GM18867 (cell line): ENCODE measurements around the gene TTC38.
"Not testable (repeated sequence)": the region's sequence is repeated elsewhere in the genome, so short reads cannot be mapped to it uniquely, and the experiment has no call there.

Source experiments
- ATAC-seq: cut with Tn5 transposase; IDR thresholded peaks from one replicate; pipeline ENCODE4 v1.9.1; 2021; ENCODE audit warnings: mild to moderate bottlenecking, moderate library complexity; ENCODE audit not compliant: unreplicated experiment

The TTC38 gene

GRCh38 chr22:46245511-46245910, 22.3 kb upstream of the TTC38 start:
- ATAC-seq = no peak

DNA sequence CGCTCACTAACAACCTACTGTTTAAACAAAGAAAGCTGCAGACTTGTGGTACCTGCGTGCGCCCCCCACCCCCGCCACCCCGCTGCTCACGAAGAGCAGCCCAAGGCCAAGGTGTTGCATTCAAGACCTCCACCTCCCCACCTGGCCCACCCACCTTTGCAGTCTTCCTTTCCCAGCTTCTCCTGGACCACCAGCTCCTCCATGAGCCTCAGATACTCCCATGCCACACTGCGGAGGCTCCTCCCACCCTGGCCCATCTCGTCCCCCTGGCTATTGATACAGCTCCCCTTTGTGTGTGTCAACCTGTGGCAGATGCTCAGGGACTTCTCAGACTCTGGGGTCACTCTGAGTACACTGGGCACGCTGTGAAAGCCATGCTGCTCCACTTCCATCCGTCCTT, 21.6 kb upstream of the TTC38 start:
- no peak for ATAC-seq

DNA sequence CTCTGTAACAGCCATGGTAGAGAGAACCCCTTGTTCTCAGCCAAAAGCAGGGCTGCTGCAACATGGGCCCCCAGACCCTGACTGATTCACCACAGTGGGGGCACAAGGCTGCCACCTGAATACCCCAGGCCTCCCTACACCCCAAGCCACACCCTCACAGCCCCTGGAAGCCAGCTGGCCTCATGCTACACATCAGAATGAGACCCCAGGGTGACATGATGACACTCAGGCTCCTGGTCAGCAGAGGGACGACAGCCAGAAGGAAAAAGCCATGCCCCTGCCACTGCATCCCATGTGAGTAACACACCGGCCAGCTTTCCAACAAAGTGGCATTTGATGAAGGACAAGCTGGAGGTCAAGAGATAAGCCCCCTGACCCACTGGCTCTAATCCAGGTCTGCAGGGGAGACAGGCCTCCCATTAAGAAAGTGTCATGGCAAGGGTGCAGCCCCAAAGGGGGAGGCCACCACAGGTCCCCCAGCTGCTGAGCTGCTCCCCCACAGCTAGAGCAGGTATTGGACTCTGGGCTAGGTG, 20.3 kb upstream of the TTC38 start:
- ATAC-seq = no peak

DNA sequence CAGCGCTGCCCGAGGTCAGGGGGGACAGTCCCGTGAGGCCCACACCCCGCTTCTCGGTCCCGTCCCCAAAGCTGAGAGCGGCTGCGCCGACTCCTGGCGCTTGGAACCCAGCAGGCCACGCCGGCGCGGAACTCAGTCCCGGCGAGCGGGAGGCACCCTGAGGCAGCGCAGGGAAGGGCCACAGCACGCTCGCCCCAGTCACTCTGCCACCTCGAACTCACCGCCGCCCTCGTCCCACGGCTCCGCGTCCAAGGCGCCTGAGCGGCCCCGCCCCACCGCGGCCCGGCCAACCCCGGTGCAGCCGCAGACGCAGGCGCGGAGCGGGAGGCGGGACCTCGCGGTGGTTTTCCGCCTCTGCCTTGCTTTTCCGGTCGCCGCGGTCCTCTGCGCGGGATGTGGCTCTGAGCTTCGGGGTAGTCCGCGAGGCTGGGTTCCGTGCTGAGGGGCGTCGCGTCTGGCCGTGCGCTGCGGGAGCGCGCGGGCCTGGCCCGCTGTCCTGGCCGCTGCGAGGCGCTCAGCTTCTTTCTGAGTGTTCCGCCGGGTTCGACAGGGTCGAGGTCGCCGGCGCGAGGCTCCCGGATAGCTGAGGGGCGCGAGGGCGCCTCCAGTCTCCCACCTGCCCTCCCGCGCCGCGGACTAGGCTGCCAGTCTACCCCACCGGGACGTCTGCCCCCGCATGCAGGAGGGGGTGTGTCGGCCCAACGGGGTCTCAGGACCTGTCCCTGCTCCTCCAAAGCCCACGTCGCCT, 17.6 kb upstream of the TTC38 start, which contains the start of gene CDPF1:
TSS of gene CDPF1 (minus strand) at position 259 of the 748 bp plus-strand sequence. CDS start 2,009 bp downstream, outside the sequence.
- peak; percentile 83 for ATAC-seq

GRCh38 chr22:46250783-46251125, 17.1 kb upstream of the TTC38 start:
- peak; percentile 17 for ATAC-seq

DNA sequence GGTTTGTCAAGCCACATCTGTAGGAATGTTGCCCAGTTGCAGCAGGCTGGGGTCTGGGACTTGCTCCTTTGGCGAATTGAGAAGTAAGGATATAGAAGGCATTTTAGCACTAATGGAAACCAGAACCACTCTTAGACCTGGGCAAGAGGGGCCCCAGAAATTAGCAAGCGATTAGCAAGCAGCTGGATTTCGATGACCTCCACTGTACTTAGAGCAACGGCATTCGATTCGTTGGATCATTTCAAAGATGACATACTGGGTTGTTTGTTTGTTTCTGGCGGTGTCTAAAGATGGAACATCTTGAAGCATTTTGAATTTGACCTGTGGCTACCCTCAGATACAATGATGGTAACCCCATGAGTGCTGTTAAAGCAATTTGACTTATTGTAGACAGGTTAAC, 16.5 kb upstream of the TTC38 start:
- no peak for ATAC-seq

DNA sequence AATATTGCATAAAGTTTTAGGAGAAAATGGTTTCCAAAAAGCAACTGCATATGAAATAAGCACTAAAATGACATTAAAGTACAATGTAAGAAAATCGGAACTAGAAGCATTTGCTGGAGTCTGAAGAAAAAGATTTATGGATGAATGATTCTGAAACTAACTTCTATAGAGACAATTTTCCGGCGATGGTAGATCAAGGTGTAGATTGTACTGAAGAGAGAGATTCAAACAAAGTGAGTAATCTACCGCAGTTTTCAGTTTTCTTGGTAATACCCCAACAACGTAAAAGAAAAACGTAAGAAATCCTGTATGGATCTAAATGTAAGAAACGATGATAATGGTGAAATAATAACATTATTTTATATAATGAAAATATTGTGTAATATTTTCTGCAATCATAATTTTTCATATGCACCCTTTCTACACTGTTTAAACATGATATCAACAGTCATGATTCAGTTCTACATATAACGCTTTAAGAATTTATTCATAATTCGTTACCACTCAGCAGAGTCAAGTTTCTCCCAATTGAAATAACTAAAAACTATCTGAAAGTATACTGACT, 15.9 kb upstream of the TTC38 start:
- ATAC-seq = no peak

GRCh38 chr22:46256358-46256958, 11.3 kb upstream of the TTC38 start:
- ATAC-seq = no peak

DNA sequence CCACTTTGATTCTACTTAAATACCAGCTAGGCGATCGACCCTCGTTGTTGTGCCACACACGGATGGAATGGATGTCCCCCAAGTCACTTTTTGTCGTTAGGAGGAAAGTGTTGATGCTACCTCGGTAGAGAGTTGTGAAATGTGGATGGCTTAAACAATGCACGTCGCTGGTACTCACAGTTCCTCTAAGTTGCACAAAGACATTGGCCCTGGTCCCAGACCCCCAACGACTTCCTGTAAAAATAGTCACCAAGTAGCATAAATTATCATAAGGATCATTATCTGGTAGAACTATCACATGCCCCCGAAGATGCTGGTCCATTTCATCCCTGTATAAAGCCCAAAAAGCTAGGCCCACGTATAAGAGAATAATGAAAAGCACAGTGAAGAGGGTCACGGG, 8.4 kb upstream of the TTC38 start:
- ATAC-seq = no peak

DNA sequence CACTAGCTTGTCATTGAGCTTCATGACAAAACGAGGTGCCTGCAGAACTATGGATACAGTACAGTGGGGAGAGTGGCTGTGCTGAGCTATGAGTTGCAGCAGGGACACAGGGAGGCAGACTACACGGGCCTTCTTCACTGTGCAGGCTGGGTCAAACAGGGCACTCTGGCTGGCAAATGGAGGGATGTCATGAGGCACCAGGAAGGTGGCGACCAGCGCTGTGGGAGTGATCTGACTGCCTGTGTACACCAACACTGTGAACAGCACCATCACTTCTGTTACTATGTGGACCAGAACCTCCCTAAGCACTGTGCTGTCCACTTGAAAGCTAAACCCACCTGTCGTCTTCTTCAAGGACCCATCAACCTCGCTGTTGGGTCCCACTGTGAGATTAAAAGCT, 7.8 kb upstream of the TTC38 start:
- ATAC-seq = no peak

- ATAC-seq = no peak
Observed at GRCh38 chr22:46262449-46263215, 5.2 kb upstream of the TTC38 start.

DNA sequence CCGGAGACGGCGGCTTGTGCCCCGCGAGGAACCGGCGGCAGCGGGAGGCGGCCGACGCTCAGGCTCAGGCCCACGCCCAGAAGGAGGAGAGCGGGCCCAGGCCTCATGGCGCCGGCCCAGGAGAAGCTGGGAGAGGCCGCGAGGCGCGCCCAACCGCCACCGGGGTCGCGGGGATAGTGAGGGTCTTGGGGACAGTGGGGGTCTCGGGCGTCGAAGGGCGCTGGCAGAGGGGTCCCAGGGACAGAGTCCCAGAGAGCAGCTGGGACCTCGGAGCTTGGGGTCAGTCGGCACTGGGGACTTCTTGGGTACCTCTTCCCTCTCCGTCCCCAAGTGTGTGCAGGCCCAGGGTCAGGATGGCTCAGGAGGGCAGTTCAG, 4.6 kb upstream of the TTC38 start, which contains the start of gene PKDREJ:
TSS of gene PKDREJ (minus strand) at position 128 of the 375 bp plus-strand sequence. CDS start at position 107, 21 bp downstream.
- ATAC-seq = no peak

GRCh38 chr22:46264520-46264919, 3.3 kb upstream of the TTC38 start:
- ATAC-seq = not testable (repeated sequence)

- ATAC-seq = not testable (repeated sequence)
Observed at GRCh38 chr22:46265627-46266026, 2.2 kb upstream of the TTC38 start.

GRCh38 chr22:46269564-46269963, 1.8 kb downstream of the TTC38 start:
- no peak for ATAC-seq

DNA sequence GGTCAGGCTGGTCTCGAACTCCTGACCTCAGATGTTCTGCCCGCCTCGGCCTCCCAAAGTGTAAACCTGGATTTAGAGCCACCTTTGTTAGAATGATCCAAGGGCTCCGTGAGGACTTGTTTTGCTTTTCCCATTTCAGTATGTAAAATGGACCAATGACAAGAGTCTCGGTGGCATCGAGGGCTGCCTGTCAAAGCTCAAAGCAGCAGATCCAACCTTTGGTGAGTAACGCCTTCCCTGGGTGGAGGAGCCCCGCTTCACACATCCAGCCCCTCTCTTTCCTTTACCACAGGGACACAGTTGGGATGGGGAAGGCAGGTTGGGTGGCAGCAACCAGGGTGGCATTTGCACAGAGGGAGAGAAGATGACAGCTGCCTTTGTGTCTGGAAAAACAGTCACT, 4.4 kb downstream of the TTC38 start:
- no peak for ATAC-seq

DNA sequence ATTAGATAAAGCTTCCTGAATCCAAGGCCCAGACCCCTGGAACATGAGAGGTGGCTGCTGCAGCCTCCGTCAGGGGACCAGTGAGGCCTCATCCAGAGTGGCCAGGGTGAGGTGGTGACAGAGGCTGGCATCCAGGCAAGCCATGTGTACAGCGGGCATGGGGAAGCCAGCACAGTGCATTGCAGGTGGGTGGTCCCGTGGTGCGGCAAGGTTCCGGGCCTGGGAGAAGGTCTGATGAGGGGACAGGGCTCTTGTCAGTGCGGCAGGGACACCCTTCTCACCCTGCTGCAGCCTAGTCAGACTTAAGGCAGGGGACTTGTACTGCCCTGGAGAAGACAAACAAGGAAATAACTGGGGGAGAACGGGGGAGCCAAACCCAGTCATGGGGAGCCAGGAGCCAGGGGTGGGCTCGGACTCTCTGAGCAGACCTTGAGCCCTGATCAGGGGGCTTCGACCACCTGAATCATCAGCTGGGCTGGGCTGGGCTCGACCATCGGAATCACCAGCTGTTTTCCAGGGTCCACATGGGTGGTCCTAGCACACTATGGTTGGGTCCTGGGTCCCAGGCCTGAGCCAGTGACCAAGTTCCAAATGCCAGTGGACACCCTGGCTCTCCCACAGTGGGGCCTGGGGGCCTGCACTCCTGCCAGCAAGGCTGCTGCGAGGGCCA, 5.1 kb downstream of the TTC38 start:
- no peak for ATAC-seq

DNA sequence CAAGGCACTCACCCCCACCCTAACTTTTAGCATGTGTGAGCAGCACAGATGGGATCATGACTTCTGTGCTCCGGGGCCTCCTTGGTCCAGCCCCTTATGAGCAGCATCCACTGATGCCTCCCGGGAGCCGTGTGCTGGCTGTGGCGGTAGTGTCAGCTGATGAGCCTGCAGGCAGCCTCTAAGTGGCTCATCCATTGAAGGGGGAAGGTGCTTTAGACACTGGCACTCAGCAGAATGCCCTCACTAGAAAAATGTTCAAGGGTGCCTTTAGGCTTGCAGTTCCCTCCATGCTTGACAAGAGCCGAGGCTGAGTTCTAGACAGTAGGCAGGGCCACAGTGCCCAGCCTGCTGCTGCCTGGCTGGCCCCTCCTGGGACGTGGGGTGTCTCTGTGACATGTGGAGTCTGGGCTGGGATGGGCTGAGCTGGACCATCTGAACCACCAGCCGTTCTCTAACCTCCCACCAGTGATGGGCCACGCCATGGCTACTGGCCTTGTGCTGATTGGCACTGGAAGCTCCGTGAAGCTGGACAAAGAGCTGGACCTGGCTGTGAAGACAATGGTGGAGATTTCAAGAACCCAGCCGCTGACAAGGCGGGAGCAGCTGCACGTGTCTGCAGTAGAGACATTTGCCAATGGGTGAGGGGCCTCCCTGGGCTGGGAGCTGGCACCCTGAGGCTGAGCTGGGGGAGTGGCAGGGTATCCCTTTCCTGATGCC, 5.8 kb downstream of the TTC38 start:
- no peak for ATAC-seq

- no peak for ATAC-seq
Observed at GRCh38 chr22:46274381-46274780, 6.6 kb downstream of the TTC38 start.
